HG03060 (cell line): ENCODE data around the gene CTDSPL2.
"Not testable (repeated sequence)": the region's sequence is repeated elsewhere in the genome, so short reads cannot be mapped to it uniquely, and the experiment has no call there.

Experiments used
- ATAC-seq: cut with Tn5 transposase; IDR thresholded peaks from one replicate; pipeline ENCODE4 v1.9.1; 2021; ENCODE audit warnings: low read depth, moderate number of reproducible peaks; ENCODE audit not compliant: unreplicated experiment

CTDSPL2 gene

GRCh38 chr15:44536962-44537734, 109.7 kb downstream of the CTDSPL2 start, which contains the start of gene EIF3J:
EIF3J (plus strand) TSS chr15:44537147; CDS start chr15:44537195, 48 bp downstream.
- ATAC-seq: peak; percentile 58

GRCh38 chr15:44537735-44538240, 110.4 kb downstream of the CTDSPL2 start:
- ATAC-seq: no peak

- no peak for ATAC-seq
These were observed 114.0 kb downstream of the CTDSPL2 start for GRCh38 chr15:44541282-44541958.

- ATAC-seq: no peak
These were observed 115.2 kb downstream of the CTDSPL2 start for GRCh38 chr15:44542596-44542995.

- not testable (repeated sequence) for ATAC-seq
These were observed 117.3 kb downstream of the CTDSPL2 start for GRCh38 chr15:44544745-44545144.

- ATAC-seq: no peak
These were observed 118.7 kb downstream of the CTDSPL2 start for GRCh38 chr15:44545913-44546802.

GRCh38 chr15:44549152-44549551, 121.7 kb downstream of the CTDSPL2 start:
- not testable (repeated sequence) for ATAC-seq

GRCh38 chr15:44550256-44550655, 122.8 kb downstream of the CTDSPL2 start:
- no peak for ATAC-seq

GRCh38 chr15:44550734-44551133, 123.3 kb downstream of the CTDSPL2 start:
- ATAC-seq: no peak

GRCh38 chr15:44554934-44555723, 127.7 kb downstream of the CTDSPL2 start:
- ATAC-seq: no peak

GRCh38 chr15:44560926-44561325, 133.5 kb downstream of the CTDSPL2 start:
- ATAC-seq: not testable (repeated sequence)

GRCh38 chr15:44565387-44566154, 138.1 kb downstream of the CTDSPL2 start:
- no peak for ATAC-seq

GRCh38 chr15:44566155-44566540, 138.7 kb downstream of the CTDSPL2 start:
- ATAC-seq: no peak

GRCh38 chr15:44568338-44568737, 140.9 kb downstream of the CTDSPL2 start:
- no peak for ATAC-seq

GRCh38 chr15:44569316-44569715, 141.9 kb downstream of the CTDSPL2 start:
- no peak for ATAC-seq

- ATAC-seq: no peak
These were observed 142.9 kb downstream of the CTDSPL2 start for GRCh38 chr15:44570361-44570760.

- no peak for ATAC-seq
These were observed 146.0 kb downstream of the CTDSPL2 start for GRCh38 chr15:44573386-44573785.

- ATAC-seq: no peak
These were observed 147.3 kb downstream of the CTDSPL2 start for GRCh38 chr15:44574734-44575133.
